Astrocyte (in vitro differentiated cells and primary cell): ENCODE data around the gene IGFBPL1.

ENCODE experiments used
- EZH2 ChIP-seq: IDR thresholded peaks from 2 replicates; pipeline ENCODE4 v1.6.1; 2012; ENCODE audit warnings: mild to moderate bottlenecking, low read length, inconsistent platforms; ENCODE audit not compliant: insufficient read depth
- TF ChIP-seq, protein P1 (sequence below): IDR thresholded peaks from 2 replicates; pipeline ENCODE4 v1.5.1; 2011; ENCODE audit warnings: low read depth, mild to moderate bottlenecking, inconsistent platforms, low read length, moderate library complexity; ENCODE audit not compliant: insufficient read depth

DNA sequence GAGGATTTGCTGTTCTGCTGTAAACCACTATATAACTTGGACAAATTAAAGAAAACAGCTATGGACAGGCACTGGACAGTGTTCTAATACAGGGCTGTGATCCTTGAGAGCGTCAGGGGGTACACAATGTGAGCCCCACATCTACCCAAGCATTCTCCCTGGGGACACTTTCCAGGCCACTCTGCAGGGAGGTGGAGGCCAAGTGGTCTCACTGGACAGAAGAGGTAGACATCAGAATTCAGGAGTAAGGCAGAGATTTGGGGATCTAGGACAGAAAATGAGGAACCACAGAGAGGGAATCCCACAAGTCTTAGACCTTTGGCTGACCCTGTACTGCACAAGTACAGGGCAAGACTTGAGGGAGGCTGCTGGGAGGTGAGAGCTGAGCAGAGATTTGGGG is 3.8 kb upstream of the IGFBPL1 start:
- TF ChIP-seq, protein P1, sequence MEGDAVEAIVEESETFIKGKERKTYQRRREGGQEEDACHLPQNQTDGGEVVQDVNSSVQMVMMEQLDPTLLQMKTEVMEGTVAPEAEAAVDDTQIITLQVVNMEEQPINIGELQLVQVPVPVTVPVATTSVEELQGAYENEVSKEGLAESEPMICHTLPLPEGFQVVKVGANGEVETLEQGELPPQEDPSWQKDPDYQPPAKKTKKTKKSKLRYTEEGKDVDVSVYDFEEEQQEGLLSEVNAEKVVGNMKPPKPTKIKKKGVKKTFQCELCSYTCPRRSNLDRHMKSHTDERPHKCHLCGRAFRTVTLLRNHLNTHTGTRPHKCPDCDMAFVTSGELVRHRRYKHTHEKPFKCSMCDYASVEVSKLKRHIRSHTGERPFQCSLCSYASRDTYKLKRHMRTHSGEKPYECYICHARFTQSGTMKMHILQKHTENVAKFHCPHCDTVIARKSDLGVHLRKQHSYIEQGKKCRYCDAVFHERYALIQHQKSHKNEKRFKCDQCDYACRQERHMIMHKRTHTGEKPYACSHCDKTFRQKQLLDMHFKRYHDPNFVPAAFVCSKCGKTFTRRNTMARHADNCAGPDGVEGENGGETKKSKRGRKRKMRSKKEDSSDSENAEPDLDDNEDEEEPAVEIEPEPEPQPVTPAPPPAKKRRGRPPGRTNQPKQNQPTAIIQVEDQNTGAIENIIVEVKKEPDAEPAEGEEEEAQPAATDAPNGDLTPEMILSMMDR: no peak
- TF ChIP-seq EZH2: no peak
